HepG2 (cell line): ENCODE data around the gene IL17RC. TPM values are rescaled to one million over a fixed set of nuclear protein-coding genes. Genes with fewer than 3 reads are reported as not detected.

Experiments used
- AHDC1 ChIP-seq: sonication (generic); formaldehyde crosslinking; IDR thresholded peaks from 2 replicates; pipeline ENCODE4 v1.5.1; 2020; ENCODE audit warnings: mild to moderate bottlenecking, missing genetic modification reagents, borderline replicate concordance
- CC2D1A ChIP-seq: sonication (generic); formaldehyde crosslinking; IDR thresholded peaks from 2 replicates; pipeline ENCODE4 v1.8.1; 2023; ENCODE audit warnings: mild to moderate bottlenecking, missing genetic modification reagents
- DZIP1 ChIP-seq: sonication (generic); formaldehyde crosslinking; IDR thresholded peaks from 2 replicates; pipeline ENCODE4 v1.5.0; 2020; ENCODE audit warnings: mild to moderate bottlenecking, missing genetic modification reagents
- E2F2 ChIP-seq: sonication (generic); formaldehyde crosslinking; IDR thresholded peaks from 2 replicates; pipeline ENCODE4 v1.4.0; 2020; ENCODE audit warnings: missing genetic modification reagents, borderline replicate concordance
- EZH2 ChIP-seq: conservative IDR thresholded peaks from 2 replicates; pipeline ENCODE4 v1.6.1; 2012; ENCODE audit warnings: mild to moderate bottlenecking, low read depth, low read length, moderate library complexity
- GZF1 ChIP-seq: sonication (generic); formaldehyde crosslinking; IDR thresholded peaks from 2 replicates; pipeline ENCODE4 v1.5.1; 2020; ENCODE audit warnings: mild to moderate bottlenecking, missing genetic modification reagents
- HCFC1 ChIP-seq: fragments of 150-350 bp; IDR thresholded peaks from 2 replicates; pipeline ENCODE4 v1.6.1; 2014; ENCODE audit warnings: low read depth, low read length
- JUND ChIP-seq: sonication (generic); formaldehyde crosslinking; IDR thresholded peaks from 2 replicates; pipeline ENCODE4 v1.8.0; 2022; ENCODE audit warnings: mild to moderate bottlenecking, missing genetic modification reagents
- MXI1 ChIP-seq: IDR thresholded peaks from 3 replicates; pipeline ENCODE4 v1.6.1; 2012; ENCODE audit warnings: low read depth, low read length, inconsistent platforms, borderline replicate concordance
- NFIC ChIP-seq: IDR thresholded peaks from 2 replicates; pipeline ENCODE4 v1.6.1; 2012; ENCODE audit warnings: mild to moderate bottlenecking, low read length, inconsistent platforms
- PHF20 ChIP-seq: sonication (generic); formaldehyde crosslinking; IDR thresholded peaks from 2 replicates; pipeline ENCODE4 v1.5.0; 2020; ENCODE audit warnings: mild to moderate bottlenecking, missing genetic modification reagents
- SALL1 ChIP-seq: sonication (generic); formaldehyde crosslinking; IDR thresholded peaks from 2 replicates; pipeline ENCODE4 v1.8.0; 2022; ENCODE audit warnings: mild to moderate bottlenecking, missing genetic modification reagents
- SMARCE1 ChIP-seq: fragments of 450-650 bp; IDR thresholded peaks from 2 replicates; pipeline ENCODE4 v1.6.1; 2017; ENCODE audit warnings: borderline replicate concordance
- THAP7 ChIP-seq: sonication (generic); formaldehyde crosslinking; IDR thresholded peaks from 2 replicates; pipeline ENCODE4 v1.8.1; 2023; ENCODE audit warnings: mild to moderate bottlenecking, missing genetic modification reagents
- ZNF549 ChIP-seq: sonication (generic); formaldehyde crosslinking; IDR thresholded peaks from 2 replicates; pipeline ENCODE4 v1.5.0; 2020; ENCODE audit warnings: missing genetic modification reagents
- ZNF569 ChIP-seq: sonication (generic); formaldehyde crosslinking; IDR thresholded peaks from 2 replicates; pipeline ENCODE4 v1.5.0; 2020; ENCODE audit warnings: mild to moderate bottlenecking, missing genetic modification reagents, moderate library complexity, borderline replicate concordance
- ZNF577 ChIP-seq: sonication (generic); formaldehyde crosslinking; IDR thresholded peaks from 2 replicates; pipeline ENCODE4 v1.4.0; 2020; ENCODE audit warnings: mild to moderate bottlenecking, low read depth, missing genetic modification reagents, borderline replicate concordance
- ZNF678 ChIP-seq: sonication (generic); formaldehyde crosslinking; IDR thresholded peaks from 2 replicates; pipeline ENCODE4 v1.4.0; 2020; ENCODE audit warnings: mild to moderate bottlenecking, missing genetic modification reagents
- ZSCAN25 ChIP-seq: sonication (generic); formaldehyde crosslinking; IDR thresholded peaks from 2 replicates; pipeline ENCODE4 v1.8.0; 2022; ENCODE audit warnings: mild to moderate bottlenecking, missing genetic modification reagents
- polyA plus RNA-seq, 8 experiments: library from polyadenylated mRNA; depleted of rRNA in 3 of 8; stranded (reverse) in 7 of 8; unstranded in 1 of 8; fragments of >200 nt; fragmentation: Illumina TruSeq in 4 of 8; extraction: Trizol in 4 of 8; gene quantifications; 2 replicates each; pipeline versions ENCODE4 v1.2.1 to v1.2.3, GENCODE V29; 2011 to 2016; ENCODE audit warnings: low read depth in 4 of 8, missing spikeins in 1 of 8, mixed read lengths in 1 of 8; ENCODE audit not compliant: insufficient read depth in 1 of 8
- total RNA-seq, 5 experiments: library from RNA; depleted of rRNA; stranded (reverse); fragments of >200 nt; fragmentation: Illumina TruSeq; extraction: Trizol; gene quantifications; 2 replicates each; pipeline ENCODE4 v1.2.3, GENCODE V29; 2016; ENCODE audit warnings: low read depth in 1 of 5

The IL17RC gene
- total and polyA plus RNA-seq, 2 of the 13 experiments (the other 11 are each of a cell fraction or from before 2014, with no cell fraction given), result 20.7 to 24.0 TPM

- TF ChIP-seq DZIP1 (CRISPR knock-in tag) (peak; percentile 82; the same call in 1 of the 2 replicates), JUND (CRISPR knock-in tag) (no peak), ZSCAN25 (CRISPR knock-in tag) (peak; percentile 99), CC2D1A (CRISPR knock-in tag) (no peak), PHF20 (CRISPR knock-in tag) (no peak), SALL1 (CRISPR knock-in tag) (peak; percentile 81), GZF1 (no peak), ZNF678 (peak; percentile 43; the same call in 1 of the 2 replicates), NFIC (no peak), THAP7 (CRISPR knock-in tag) (0 out of 2 replicates have a peak, but pooled peaks have one; percentile 79), HCFC1 (no peak), ZNF569 (no peak), AHDC1 (CRISPR knock-in tag) (peak; percentile 32; the same call in 1 of the 2 replicates), E2F2 (CRISPR knock-in tag) (0 out of 2 replicates have a peak, but pooled peaks have one; percentile 53), SMARCE1 (no peak), ZNF577 (CRISPR knock-in tag) (no peak), EZH2 (no peak), MXI1 (no peak), ZNF549 (CRISPR knock-in tag) (no peak)
Measured at GRCh38 chr3:9915254-9916141, 1.4 kb upstream of the IL17RC start (continued).
